MM.1S (cell line): Measurements from ENCODE around the gene SH3RF3.

Experiments
- DNase-seq: peaks from one replicate; pipeline ENCODE4 v3.0.0-alpha.2; 2015
- H2AFZ ChIP-seq: fragments of 300-600 bp; sonication (generic); 2 replicates; pipeline ENCODE4 v1.6.0; 2016; ENCODE audit warnings: antibody characterized with exemption, low read length
- H3F3A ChIP-seq: fragments of 300-600 bp; sonication (generic); 2 replicates; pipeline ENCODE4 v1.6.1; 2016; ENCODE audit warnings: mild to moderate bottlenecking, antibody characterized with exemption, low read length, moderate library complexity, mixed read lengths; ENCODE audit not compliant: insufficient read depth
- H3K27ac ChIP-seq: fragments of 300-600 bp; sonication (generic); 2 replicates; pipeline ENCODE4 v1.5.1; 2016; ENCODE audit warnings: mild to moderate bottlenecking, low read length
- H3K27me3 ChIP-seq: fragments of 300-600 bp; sonication (generic); replicated peaks from 2 replicates; pipeline ENCODE4 v1.6.0; 2016; ENCODE audit warnings: low read length; ENCODE audit not compliant: insufficient read depth
- H3K36me3 ChIP-seq: fragments of 300-600 bp; sonication (generic); replicated peaks from 2 replicates; pipeline ENCODE4 v1.6.1; 2016; ENCODE audit warnings: mild to moderate bottlenecking, low read length, mixed read lengths; ENCODE audit not compliant: insufficient read depth
- H3K4me1 ChIP-seq: fragments of 300-600 bp; sonication (generic); 2 replicates; pipeline ENCODE4 v1.6.1; 2016; ENCODE audit warnings: low read length, mixed read lengths
- H3K4me2 ChIP-seq: fragments of 300-600 bp; sonication (generic); 2 replicates; pipeline ENCODE4 v1.6.0; 2016; ENCODE audit warnings: low read depth, low read length
- H3K4me3 ChIP-seq: fragments of 300-600 bp; sonication (generic); 2 replicates; pipeline ENCODE4 v1.5.1; 2016; ENCODE audit warnings: low read length, mixed read lengths
- H3K79me2 ChIP-seq: fragments of 300-600 bp; sonication (generic); 2 replicates; pipeline ENCODE4 v1.6.1; 2016; ENCODE audit warnings: mixed run types, low read length, mixed read lengths
- H3K9ac ChIP-seq: fragments of 300-600 bp; sonication (generic); 2 replicates; pipeline ENCODE4 v1.6.1; 2016; ENCODE audit warnings: low read length, mixed read lengths
- H3K9me2 ChIP-seq: fragments of 300-600 bp; sonication (generic); replicated peaks from 2 replicates; pipeline ENCODE4 v1.6.1; 2016; ENCODE audit warnings: mild to moderate bottlenecking, low read length, mixed read lengths; ENCODE audit not compliant: insufficient read depth
- H3K9me3 ChIP-seq: fragments of 300-600 bp; sonication (generic); replicated peaks from 2 replicates; pipeline ENCODE4 v1.6.1; 2016; ENCODE audit warnings: mild to moderate bottlenecking, low read length, mixed read lengths; ENCODE audit not compliant: insufficient read depth
- H4K20me1 ChIP-seq: fragments of 300-600 bp; sonication (generic); 2 replicates; pipeline ENCODE4 v1.6.1; 2016; ENCODE audit warnings: mild to moderate bottlenecking, low read length, moderate library complexity, mixed read lengths; ENCODE audit not compliant: insufficient read depth
- CTCF ChIP-seq: fragments of 300-600 bp; sonication (generic); IDR thresholded peaks from 2 replicates; pipeline ENCODE4 v1.5.1; 2016; ENCODE audit warnings: antibody characterized with exemption, low read length, mixed read lengths
- EZH2 ChIP-seq: fragments of 300-600 bp; sonication (generic); optimal IDR thresholded peaks from 2 replicates; pipeline ENCODE3; 2017; ENCODE audit warnings: low read depth, mild to moderate bottlenecking, antibody characterized with exemption, low read length, mixed read lengths
- EZH2phosphoT487 ChIP-seq: fragments of 300-600 bp; sonication (generic); IDR thresholded peaks from 2 replicates; pipeline ENCODE4 v1.6.1; 2018; ENCODE audit warnings: antibody characterized with exemption, low read length

SH3RF3 gene

GRCh38 chr2:109266998-109267854, 138.2 kb downstream of the SH3RF3 start:
- H3K27me3 ChIP-seq: no peaks in the 10 kb centered on the region
- no peak overlapping the region for H3K27ac ChIP-seq
- no peak overlapping the region for H3K9ac ChIP-seq
- TF ChIP-seq EZH2: no peak
- no peak for TF ChIP-seq EZH2phosphoT487
- no peak for TF ChIP-seq CTCF
- no peaks in the 10 kb centered on the region for H4K20me1 ChIP-seq
- no peak overlapping the region for H3K4me2 ChIP-seq
- DNase-seq: no peak
- H3K79me2 ChIP-seq: peaks cover 82% of the 10 kb centered on the region
- no peaks in the 10 kb centered on the region for H3K36me3 ChIP-seq
- no peaks in the 10 kb centered on the region for H3K9me3 ChIP-seq
- H3K4me1 ChIP-seq: no peaks in the 10 kb centered on the region
- no peak overlapping the region for H2AFZ ChIP-seq
- H3K4me3 ChIP-seq: no peak overlapping the region
- no peaks in the 10 kb centered on the region for H3K9me2 ChIP-seq
- H3F3A ChIP-seq: no peaks in the 10 kb centered on the region

GRCh38 chr2:109268916-109269315, 139.9 kb downstream of the SH3RF3 start:
- no peak overlapping the region for H2AFZ ChIP-seq
- no peak overlapping the region for H3K27ac ChIP-seq
- TF ChIP-seq EZH2 (no peak), EZH2phosphoT487 (no peak), CTCF (no peak)
- no peaks in the 10 kb centered on the region for H3K27me3 ChIP-seq
- no peaks in the 10 kb centered on the region for H3K4me1 ChIP-seq
- H3K9me2 ChIP-seq: no peaks in the 10 kb centered on the region
- no peaks in the 10 kb centered on the region for H3K9me3 ChIP-seq
- H3K36me3 ChIP-seq: no peaks in the 10 kb centered on the region
- no peak overlapping the region for H3K4me3 ChIP-seq
- H3K9ac ChIP-seq: no peak overlapping the region
- H4K20me1 ChIP-seq: no peaks in the 10 kb centered on the region
- no peaks in the 10 kb centered on the region for H3F3A ChIP-seq
- no peak overlapping the region for H3K4me2 ChIP-seq
- no peak for DNase-seq
- peaks cover 87% of the 10 kb centered on the region for H3K79me2 ChIP-seq

GRCh38 chr2:109269706-109270504, 140.9 kb downstream of the SH3RF3 start:
- DNase-seq: no peak
- no peaks in the 10 kb centered on the region for H3K36me3 ChIP-seq
- peaks cover 88% of the 10 kb centered on the region for H3K79me2 ChIP-seq
- no peaks in the 10 kb centered on the region for H4K20me1 ChIP-seq
- no peak overlapping the region for H3K4me3 ChIP-seq
- no peak overlapping the region for H3K9ac ChIP-seq
- no peaks in the 10 kb centered on the region for H3F3A ChIP-seq
- H3K9me2 ChIP-seq: no peaks in the 10 kb centered on the region
- no peak overlapping the region for H3K27ac ChIP-seq
- H3K4me1 ChIP-seq: no peaks in the 10 kb centered on the region
- no peak overlapping the region for H3K4me2 ChIP-seq
- H3K27me3 ChIP-seq: no peaks in the 10 kb centered on the region
- no peak for TF ChIP-seq CTCF
- no peak for TF ChIP-seq EZH2
- TF ChIP-seq EZH2phosphoT487: no peak
- no peaks in the 10 kb centered on the region for H3K9me3 ChIP-seq
- no peak overlapping the region for H2AFZ ChIP-seq
